Astrocyte of the cerebellum (primary cell): ENCODE data around the gene EFEMP1.

Experiments used
- DNase-seq: peaks from one replicate; pipeline ENCODE4 v3.0.0-alpha.2; 2011; ENCODE audit warnings: low read depth
- H3K4me3 ChIP-seq: 2 replicates; pipeline ENCODE4 v1.5.1; 2011; ENCODE audit warnings: mild to moderate bottlenecking, low read depth, low read length, moderate library complexity
- CTCF ChIP-seq: IDR thresholded peaks from 2 replicates; pipeline ENCODE4 v1.5.1; 2012; ENCODE audit warnings: low read length, low read depth, moderate library complexity, mild to moderate bottlenecking; ENCODE audit errors: missing control alignments
- in situ Hi-C: cut with HindIII; loops from 2 replicates; pipeline ENCODE4 v1.10.0; 2017; ENCODE audit warnings: low sequenced_read_pairs

The EFEMP1 gene

GRCh38 chr2:55949613-55950012 is 26.0 kb upstream of the EFEMP1 start:
- TF ChIP-seq CTCF: no peak
- no peak for DNase-seq
- no peak overlapping the region for H3K4me3 ChIP-seq
- in situ Hi-C loops: loop anchor here (5.0 kb wide), 1 partner anchor 58 kb away; no protein-coding TSS in a partner anchor

GRCh38 chr2:55949211-55949610 is 25.6 kb upstream of the EFEMP1 start:
- TF ChIP-seq CTCF: no peak
- no peak for DNase-seq
- H3K4me3 ChIP-seq: no peak overlapping the region
- in situ Hi-C loops: loop anchor here (5.0 kb wide), 1 partner anchor 58 kb away; no protein-coding TSS in a partner anchor

- TF ChIP-seq CTCF: no peak
- H3K4me3 ChIP-seq: no peak overlapping the region
- DNase-seq: no peak
- in situ Hi-C loops: loop anchor here (5.0 kb wide), 1 partner anchor 59 kb away; no protein-coding TSS in a partner anchor
Observed at GRCh38 chr2:55948176-55948923, 24.8 kb upstream of the EFEMP1 start.

GRCh38 chr2:55947752-55948151 is 24.2 kb upstream of the EFEMP1 start:
- H3K4me3 ChIP-seq: no peak overlapping the region
- TF ChIP-seq CTCF: no peak
- in situ Hi-C loops: loop anchor here (5.0 kb wide), 1 partner anchor 60 kb away; no protein-coding TSS in a partner anchor
- no peak for DNase-seq

- in situ Hi-C loops: loop anchor here (5.0 kb wide), 1 partner anchor 61 kb away; no protein-coding TSS in a partner anchor
- DNase-seq: no peak
Observed at GRCh38 chr2:55946793-55947192, 23.2 kb upstream of the EFEMP1 start.

GRCh38 chr2:55943466-55943865 is 19.9 kb upstream of the EFEMP1 start:
- H3K4me3 ChIP-seq: no peak overlapping the region
- in situ Hi-C loops: no loop called here
- TF ChIP-seq CTCF: no peak
- no peak for DNase-seq

More at GRCh38 chr2:55946793-55947192, 23.2 kb upstream of the EFEMP1 start:
- H3K4me3 ChIP-seq: no peak overlapping the region
- TF ChIP-seq CTCF: no peak
